ENCODE data around the gene KCNJ11. TPM values are rescaled to one million over a fixed set of nuclear protein-coding genes. Genes with fewer than 3 reads are reported as not detected.

Gene KCNJ11
- total and polyA plus RNA-seq, 2 donors (not counting 3 experiments of a cell fraction or from before 2014, with no cell fraction given): 0.04 TPM; not detected in 1

- no peaks in the 10 kb centered on the region for H4K20me1 ChIP-seq (replicated peaks; ENCODE audit: control insufficient read depth, extremely low read depth, insufficient read depth, low read length)
- no peak overlapping the region for H2AFZ ChIP-seq (ENCODE audit: low read depth, low read length)
- H3K9me1 ChIP-seq (replicated peaks; ENCODE audit: control insufficient read depth, extremely low read depth, insufficient read depth, low read length): no peaks in the 10 kb centered on the region
- H3K27ac ChIP-seq (ENCODE audit: insufficient read depth, low read depth, low read length): no peak overlapping the region
- H3K36me3 ChIP-seq (ENCODE audit: control insufficient read depth in 2 of 2, extremely low read depth in 1 of 2, insufficient read depth in 2 of 2, low read length in 2 of 2): no peaks in the 10 kb centered on the region
- ChIA-PET CTCF (interaction anchor here (1.5 kb wide), 1 partner anchor 17 kb away, joined by 4 read pairs; no protein-coding TSS in a partner anchor), POLR2A (no interaction called here)
- no peak overlapping the region for H3K9ac ChIP-seq (replicated peaks; ENCODE audit: extremely low read depth, insufficient read depth, low read length)
- no TSS peak for BruUV-seq (replicated peaks)
- no peak overlapping the region for H3K4me3 ChIP-seq (replicated peaks in 1 of 3; ENCODE audit: insufficient read depth in 1 of 3, low read depth in 1 of 3, low read length in 3 of 3)
- H3K4me2 ChIP-seq (ENCODE audit: insufficient read depth, low read length): no peak overlapping the region
- no peaks in the 10 kb centered on the region for H3K79me2 ChIP-seq (ENCODE audit: control insufficient read depth, insufficient read depth, low read length)
- intact Hi-C loops (cut with micrococcal nuclease) (no loop called here), dilution Hi-C loops (cut with MboI; ENCODE audit: extremely low pct_ligation_motif_present, low sequenced_read_pairs) (no loop called here)
- FAIRE-seq: no peak
- TF ChIP-seq POLR2AphosphoS5 (IDR thresholded peaks at IDR 0.05; ENCODE audit: insufficient read depth, low read depth, low read length): no peak
- TF ChIP-seq MYC (IDR thresholded peaks at IDR 0.05; ENCODE audit: low read depth, low read length): no peak
- no peak for TF ChIP-seq GATA2 (IDR thresholded peaks at IDR 0.05; ENCODE audit: insufficient read depth, insufficient read length, low read depth, low read length)
- TF ChIP-seq FOS (IDR thresholded peaks at IDR 0.05; ENCODE audit: borderline replicate concordance, insufficient read depth, low read length): no peak
- H3K27me3 ChIP-seq (ENCODE audit: control insufficient read depth in 2 of 2, insufficient read depth in 2 of 2, low read length in 2 of 2): no peaks in the 10 kb centered on the region
- H3K4me1 ChIP-seq (ENCODE audit: control insufficient read depth, extremely low read depth, insufficient read depth, low read length): peaks cover 5% of the 10 kb centered on the region
- no peaks in the 10 kb centered on the region for H3K9me3 ChIP-seq (replicated peaks; ENCODE audit: control insufficient read depth, insufficient read depth, low read length)
- DNase-seq (ENCODE audit: low read depth, low spot score): no peak
These were observed 15.7 kb upstream of the KCNJ11 start for GRCh38 chr11:17403980-17404759.

- DNase-seq (ENCODE audit: low read depth, low spot score) (no peak), FAIRE-seq (no peak)
- Histone ChIP-seq H3K27ac (ENCODE audit: insufficient read depth, low read depth, low read length) (no peak overlapping the region), H3K4me3 (replicated peaks in 1 of 3; ENCODE audit: insufficient read depth in 1 of 3, low read depth in 1 of 3, low read length in 3 of 3) (no peak overlapping the region), H3K4me1 (ENCODE audit: control insufficient read depth, extremely low read depth, insufficient read depth, low read length) (peaks cover 5% of the 10 kb centered on the region), H3K4me2 (ENCODE audit: insufficient read depth, low read length) (no peak overlapping the region), H3K27me3 (ENCODE audit: control insufficient read depth in 2 of 2, insufficient read depth in 2 of 2, low read length in 2 of 2) (no peaks in the 10 kb centered on the region), H2AFZ (ENCODE audit: low read depth, low read length) (no peak overlapping the region), H3K79me2 (ENCODE audit: control insufficient read depth, insufficient read depth, low read length) (no peaks in the 10 kb centered on the region), H3K9me3 (replicated peaks; ENCODE audit: control insufficient read depth, insufficient read depth, low read length) (no peaks in the 10 kb centered on the region), H3K9me1 (replicated peaks; ENCODE audit: control insufficient read depth, extremely low read depth, insufficient read depth, low read length) (no peaks in the 10 kb centered on the region), H4K20me1 (replicated peaks; ENCODE audit: control insufficient read depth, extremely low read depth, insufficient read depth, low read length) (no peaks in the 10 kb centered on the region), H3K36me3 (ENCODE audit: control insufficient read depth in 2 of 2, extremely low read depth in 1 of 2, insufficient read depth in 2 of 2, low read length in 2 of 2) (no peaks in the 10 kb centered on the region), H3K9ac (replicated peaks; ENCODE audit: extremely low read depth, insufficient read depth, low read length) (no peak overlapping the region)
- CTCF ChIA-PET: interaction anchor here (0.8 to 1.4 kb wide), 3 partner anchors 10 to 14 kb away, joined by 3 read pairs; partner anchors contain the start of gene KCNJ11
- POLR2A ChIA-PET: no interaction called here
- no TSS peak for BruUV-seq (replicated peaks)
- TF ChIP-seq MYC (IDR thresholded peaks at IDR 0.05; ENCODE audit: low read depth, low read length): no peak
- intact Hi-C loops (cut with micrococcal nuclease) (no loop called here), dilution Hi-C loops (cut with MboI; ENCODE audit: extremely low pct_ligation_motif_present, low sequenced_read_pairs) (no loop called here)
These were observed 14.0 kb upstream of the KCNJ11 start for GRCh38 chr11:17402486-17402885.

Measured in endothelial cell of umbilical vein (primary cell).